SK-N-SH (cell line): ENCODE results near the gene KLHL8.

Experiments used
- CTCF ChIP-seq: fragments of 200-600 bp; sonication (generic); IDR thresholded peaks from 2 replicates; pipeline ENCODE4 v1.6.1; 2017; ENCODE audit warnings: antibody characterized with exemption, mild to moderate bottlenecking, moderate library complexity
- GABPA ChIP-seq: IDR thresholded peaks from 2 replicates; pipeline ENCODE4 v1.4.0; 2012; ENCODE audit warnings: low read depth, mild to moderate bottlenecking
- PBX3 ChIP-seq: IDR thresholded peaks from 2 replicates; pipeline ENCODE4; 2012
- REST ChIP-seq: IDR thresholded peaks from 2 replicates; pipeline ENCODE4 v1.6.1; 2012; ENCODE audit warnings: mild to moderate bottlenecking, low read depth, low read length, moderate library complexity
- SIN3A ChIP-seq: IDR thresholded peaks from 2 replicates; pipeline ENCODE4 v1.6.1; 2012; ENCODE audit warnings: low read depth, mild to moderate bottlenecking, low read length, moderate library complexity, borderline replicate concordance

GRCh38 chr4:87255755-87256154 lies 35.3 kb upstream of the KLHL8 start:
- TF ChIP-seq CTCF (no peak), SIN3A (no peak), REST (no peak), PBX3 (no peak), GABPA (no peak)
